BJ (cell line): ENCODE measurements around the gene CEP170. TPM values are rescaled to one million over a fixed set of nuclear protein-coding genes. Genes with fewer than 3 reads are reported as not detected.

Experiments used
- CTCF ChIA-PET: fragments of 350-600 bp; formaldehyde crosslinking; extraction: SDS; loops from one replicate; lab custom pipeline; 2021; ENCODE audit warnings: antibody characterized with exemption, inconsistent platforms; lab: Yijun Ruan, JAX
- POLR2A ChIA-PET: fragments of 300-600 bp; sonication (Branson Sonifier 250); formaldehyde crosslinking; extraction: SDS; loops from one replicate; lab custom pipeline; 2021; ENCODE audit warnings: antibody characterized with exemption; lab: Charles Lee
- DNase-seq: peaks from one replicate; pipeline ENCODE4 v3.0.0-alpha.2; 2011; ENCODE audit warnings: low read depth
- H3K27me3 ChIP-seq: 2 replicates; pipeline ENCODE4 v1.6.0; 2011; ENCODE audit warnings: low read length; ENCODE audit not compliant: control insufficient read depth, insufficient read depth
- H3K36me3 ChIP-seq: 2 replicates; pipeline ENCODE4 v1.5.1; 2011; ENCODE audit warnings: low read length; ENCODE audit not compliant: control insufficient read depth, insufficient read depth
- H3K4me3 ChIP-seq: 2 replicates; pipeline ENCODE4 v1.5.1; 2011; ENCODE audit warnings: low read depth, mild to moderate bottlenecking, control low read depth, low read length
- CTCF ChIP-seq: IDR thresholded peaks from 2 replicates; pipeline ENCODE4 v1.5.1; 2011; ENCODE audit warnings: low read depth, mild to moderate bottlenecking, control low read depth, inconsistent platforms, low read length, moderate library complexity; ENCODE audit not compliant: insufficient read depth
- polyA minus RNA-seq: library from RNA; depleted of rRNA, polyadenylated mRNA; stranded (reverse); fragments of >200 nt; gene quantifications from 2 replicates; pipeline ENCODE4 v1.2.3, GENCODE V29; 2011; rRNA and poly(A)+ RNA removed
- polyA plus RNA-seq: library from polyadenylated mRNA; depleted of rRNA; stranded (reverse); fragments of >200 nt; gene quantifications from 2 replicates; pipeline ENCODE4 v1.2.3, GENCODE V29; 2011; rRNA removed

Gene CEP170
- polyA plus RNA-seq (42.0 and 56.6 TPM in 2 replicates), polyA minus RNA-seq (50.7 and 51.1 TPM in 2 replicates)

GRCh38 chr1:243254927-243255790 lies at the start of gene CEP170:
TSS of gene CEP170 (minus strand) at chr1:243255281. CDS start at chr1:243225280, 30,001 bp downstream.
- H3K36me3 ChIP-seq, result no peaks in the 10 kb centered on the region
- ChIA-PET POLR2A (interaction anchor here (0.6 to 2.2 kb wide), 4 partner anchors 10 to 1243 kb away, joined by 3 to 10 read pairs (median 8); no protein-coding TSS in a partner anchor), CTCF (interaction anchor here (0.6 to 0.7 kb wide), 2 partner anchors 14 to 24 kb away, joined by 3 to 6 read pairs; no protein-coding TSS in a partner anchor)
- TF ChIP-seq CTCF, result no peak
- peak; percentile 69 for DNase-seq
- H3K27me3 ChIP-seq, result no peaks in the 10 kb centered on the region
- H3K4me3 ChIP-seq, result peak within 1 kb of the TSS; percentile 83

GRCh38 chr1:243301059-243301458 lies 46.0 kb upstream of the CEP170 start:
- POLR2A ChIA-PET, result no interaction called here
- DNase-seq, result no peak
- CTCF ChIA-PET, result no interaction called here

GRCh38 chr1:243299069-243299468 lies 44.0 kb upstream of the CEP170 start:
- no peak overlapping the region for H3K4me3 ChIP-seq
- POLR2A ChIA-PET, result no interaction called here
- no peaks in the 10 kb centered on the region for H3K27me3 ChIP-seq
- no peaks in the 10 kb centered on the region for H3K36me3 ChIP-seq
- DNase-seq, result no peak
- CTCF ChIA-PET, result no interaction called here
- TF ChIP-seq CTCF, result no peak

More at GRCh38 chr1:243301059-243301458, 46.0 kb upstream of the CEP170 start:
- no peaks in the 10 kb centered on the region for H3K36me3 ChIP-seq
- no peaks in the 10 kb centered on the region for H3K27me3 ChIP-seq
- TF ChIP-seq CTCF, result no peak
- H3K4me3 ChIP-seq, result no peak overlapping the region

- CTCF ChIA-PET, result interaction anchor here (0.8 kb wide), 1 partner anchor 26 kb away, joined by 3 read pairs; no protein-coding TSS in a partner anchor
These were observed 39.6 kb upstream of the CEP170 start for GRCh38 chr1:243294723-243295121.

More at GRCh38 chr1:243294723-243295121, 39.6 kb upstream of the CEP170 start:
- Histone ChIP-seq H3K36me3 (no peaks in the 10 kb centered on the region), H3K4me3 (no peak overlapping the region), H3K27me3 (no peaks in the 10 kb centered on the region)
- no peak for TF ChIP-seq CTCF
- DNase-seq, result no peak
- POLR2A ChIA-PET, result no interaction called here
